GM19025 (cell line): ENCODE results near the gene AGO1.
A peak's percentile ranks its signal among the peaks of the same experiment; 100 is the strongest.
"Not testable (repeated sequence)": the region's sequence is repeated elsewhere in the genome, so short reads cannot be mapped to it uniquely, and the experiment has no call there.

Experiments
- ATAC-seq: cut with Tn5 transposase; IDR thresholded peaks from one replicate; pipeline ENCODE4 v1.9.1; 2021; ENCODE audit warnings: mild to moderate bottlenecking, low read depth, moderate library complexity; ENCODE audit not compliant: unreplicated experiment

Gene AGO1

DNA sequence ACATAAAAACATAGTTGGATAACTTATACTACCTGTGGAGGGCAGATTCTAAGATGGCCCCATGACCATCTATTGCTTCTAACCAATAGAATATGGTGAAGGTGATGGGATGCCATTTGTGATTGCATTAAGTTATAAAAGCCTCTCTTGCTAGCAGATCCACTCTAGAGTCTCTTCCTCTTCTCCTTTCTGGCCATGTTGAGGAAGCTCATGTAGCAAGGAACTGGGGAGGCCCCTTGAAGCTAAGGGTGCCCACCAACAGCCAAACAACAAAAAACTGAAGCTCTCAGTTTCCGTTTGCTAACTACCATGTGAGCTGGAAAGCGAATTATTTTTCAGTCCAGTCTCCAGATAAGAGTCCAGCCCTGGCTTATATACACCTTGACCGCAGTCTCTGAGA is 16.0 kb upstream of the AGO1 start:
- no peak for ATAC-seq

DNA sequence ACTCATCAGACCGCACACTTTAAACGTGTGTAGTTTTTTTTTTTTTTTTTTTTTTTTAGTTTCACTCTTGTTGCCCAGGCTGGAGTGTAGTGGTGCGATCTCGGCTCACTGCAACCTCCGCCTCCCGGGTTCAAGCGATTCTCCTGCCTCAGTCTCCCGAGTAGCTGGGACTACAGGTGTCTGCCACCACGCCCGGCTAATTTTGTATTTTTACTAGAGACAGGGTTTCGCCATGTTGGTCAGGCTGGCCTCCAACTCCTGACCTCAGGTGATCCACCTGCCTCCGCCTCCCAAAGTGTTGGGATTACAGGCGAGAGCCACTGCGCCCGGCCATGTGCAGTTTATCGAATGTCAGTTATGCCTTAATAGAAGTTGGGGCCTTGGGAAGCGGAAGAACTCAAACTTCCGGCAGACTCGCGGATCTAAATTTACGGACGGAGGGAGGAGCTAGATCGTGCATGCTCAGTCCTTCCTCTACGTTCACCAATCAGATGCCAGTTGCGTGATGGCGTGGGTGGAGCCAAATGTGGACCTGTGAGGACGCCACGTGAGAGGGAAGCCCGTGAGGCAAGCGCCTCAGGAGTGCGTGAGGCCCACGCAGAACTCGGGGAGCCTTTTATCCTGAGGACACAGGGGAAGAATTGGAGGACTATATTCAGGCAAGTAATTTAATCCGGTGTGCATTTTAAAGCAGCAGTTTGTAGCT is 13.6 kb upstream of the AGO1 start:
- ATAC-seq = not testable (repeated sequence)

- no peak for ATAC-seq
These were observed 12.2 kb upstream of the AGO1 start for GRCh38 chr1:35870651-35871309.

- no peak for ATAC-seq
These were observed 9.7 kb upstream of the AGO1 start for GRCh38 chr1:35873243-35873750.

DNA sequence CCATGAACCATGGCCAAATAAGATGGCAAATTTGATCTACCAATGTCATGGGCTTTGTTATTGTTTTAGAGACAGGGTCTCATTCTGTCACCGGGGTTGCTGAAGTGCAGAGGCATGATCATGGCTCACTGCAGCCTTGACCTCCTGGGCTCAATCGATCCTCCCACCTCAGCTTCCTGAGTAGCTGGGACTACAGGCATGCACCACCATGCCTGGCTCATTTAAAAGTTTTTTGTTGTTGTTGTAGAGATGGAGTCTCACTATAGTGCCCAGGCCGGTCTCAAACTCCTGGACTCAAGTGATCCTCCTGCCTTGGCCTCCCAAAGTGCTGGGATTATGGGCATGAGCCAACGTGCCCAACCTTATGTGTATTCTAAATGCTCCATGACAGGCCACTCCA is 8.9 kb upstream of the AGO1 start:
- ATAC-seq = not testable (repeated sequence)

GRCh38 chr1:35876988-35877387 is 6.0 kb upstream of the AGO1 start:
- ATAC-seq = no peak

DNA sequence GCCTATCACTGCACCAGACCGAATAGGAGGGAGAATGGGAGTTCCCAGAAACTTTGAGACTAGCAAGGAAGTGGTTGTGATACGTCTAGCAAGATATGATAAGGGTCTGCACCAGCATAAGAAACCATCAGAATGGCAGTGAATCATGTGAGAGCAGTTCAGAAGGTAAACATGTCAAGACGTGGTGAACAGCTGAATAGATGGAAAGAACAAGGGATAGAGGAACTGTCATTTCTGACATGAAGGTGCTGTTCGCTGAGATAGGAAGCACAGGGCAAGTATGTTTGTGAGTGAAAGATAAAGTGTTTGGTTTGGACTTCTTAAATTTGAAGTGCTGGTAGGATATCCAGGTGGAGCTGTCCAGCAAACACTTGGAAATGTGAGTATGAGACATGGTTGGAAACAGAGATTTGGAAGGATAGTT is 1.1 kb upstream of the AGO1 start:
- no peak for ATAC-seq

GRCh38 chr1:35882586-35882944 is 444 bp upstream of the AGO1 start:
- no peak for ATAC-seq

DNA sequence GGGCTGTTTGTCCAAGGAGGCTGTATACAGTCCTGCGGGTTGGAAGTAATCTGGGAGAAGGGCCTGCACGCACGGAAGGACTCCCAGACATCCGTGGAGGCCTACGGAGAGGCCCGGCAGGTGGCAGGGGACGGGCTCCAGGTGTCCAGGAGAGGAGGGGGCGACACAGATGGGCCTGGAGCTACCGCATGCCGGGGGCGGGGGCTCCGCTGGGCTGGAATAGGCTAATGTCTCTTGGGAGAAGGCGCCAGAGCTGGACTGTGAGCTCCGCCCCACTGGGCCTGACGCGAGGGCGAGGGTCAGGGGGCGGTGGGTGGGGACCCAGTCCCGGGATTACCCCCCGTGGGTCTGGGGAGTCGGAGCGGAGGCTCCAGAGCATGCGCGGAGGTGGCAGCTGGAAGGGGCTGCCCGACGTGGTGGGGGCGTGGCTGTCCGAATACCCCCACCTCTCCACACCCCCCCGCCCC is 659 bp downstream of the AGO1 start:
- ATAC-seq = no peak

DNA sequence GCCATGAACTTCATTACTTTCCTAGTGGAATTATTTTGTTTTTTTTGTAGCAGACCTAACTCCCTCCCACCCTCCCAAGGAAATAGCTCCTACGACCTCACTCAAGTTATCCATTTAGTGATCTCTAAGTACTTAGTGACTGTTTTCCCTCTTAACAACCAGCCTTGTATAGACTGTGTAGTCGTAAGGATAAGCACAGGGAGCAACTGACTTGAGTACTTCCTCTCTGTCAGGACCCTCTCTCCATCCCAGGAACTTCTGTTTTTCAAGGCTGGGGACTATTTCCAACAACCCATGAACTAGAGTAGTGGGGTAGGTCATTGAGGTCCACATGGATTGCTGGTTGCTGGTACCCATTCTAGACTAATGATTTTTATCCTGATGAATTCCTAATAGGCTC is 1.9 kb downstream of the AGO1 start:
- ATAC-seq = no peak

- ATAC-seq = no peak
These were observed 3.1 kb downstream of the AGO1 start for GRCh38 chr1:35885961-35886558.

DNA sequence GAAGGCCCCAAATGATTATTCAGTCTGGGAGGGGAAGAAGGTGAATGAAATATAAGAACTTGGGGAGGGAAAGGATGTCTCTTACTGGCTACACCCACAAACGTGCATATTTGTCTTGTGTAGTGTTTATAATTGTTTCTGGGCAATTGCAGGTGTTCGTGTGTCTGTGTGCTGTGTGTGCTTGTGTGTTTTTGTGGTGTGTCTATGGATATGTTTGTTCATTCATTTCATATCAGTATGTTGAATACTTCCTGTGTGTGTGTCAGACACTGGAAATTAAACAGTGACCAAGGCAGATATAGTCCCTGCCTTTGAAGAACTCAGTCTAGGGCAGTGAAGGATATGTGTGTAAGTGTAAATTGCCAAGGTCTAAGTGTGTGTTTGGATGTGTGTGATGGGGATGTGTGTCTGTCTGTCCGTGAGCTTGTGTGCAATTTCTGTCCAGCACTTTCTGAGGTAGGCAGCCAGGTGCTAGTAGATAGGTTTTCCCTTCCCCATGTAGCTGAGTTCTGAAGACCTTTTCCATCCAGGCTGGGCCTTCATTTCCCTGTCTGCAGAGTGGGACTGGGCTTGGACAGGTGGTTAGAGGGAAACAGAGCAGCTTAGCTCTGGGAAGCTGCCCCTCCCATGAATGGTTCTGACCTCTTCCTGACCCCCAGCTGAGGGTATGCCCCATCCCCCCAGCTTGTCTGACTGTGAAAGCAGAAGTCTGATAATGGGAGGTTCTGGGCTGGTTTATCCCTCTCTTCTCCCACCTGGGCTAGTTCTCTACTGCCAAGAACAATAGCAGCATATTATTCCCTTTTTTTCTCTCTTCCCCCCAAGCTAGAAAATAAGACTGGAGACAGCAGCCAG is 3.8 kb downstream of the AGO1 start:
- ATAC-seq = no peak

GRCh38 chr1:35887508-35887907 is 4.5 kb downstream of the AGO1 start:
- ATAC-seq = no peak

DNA sequence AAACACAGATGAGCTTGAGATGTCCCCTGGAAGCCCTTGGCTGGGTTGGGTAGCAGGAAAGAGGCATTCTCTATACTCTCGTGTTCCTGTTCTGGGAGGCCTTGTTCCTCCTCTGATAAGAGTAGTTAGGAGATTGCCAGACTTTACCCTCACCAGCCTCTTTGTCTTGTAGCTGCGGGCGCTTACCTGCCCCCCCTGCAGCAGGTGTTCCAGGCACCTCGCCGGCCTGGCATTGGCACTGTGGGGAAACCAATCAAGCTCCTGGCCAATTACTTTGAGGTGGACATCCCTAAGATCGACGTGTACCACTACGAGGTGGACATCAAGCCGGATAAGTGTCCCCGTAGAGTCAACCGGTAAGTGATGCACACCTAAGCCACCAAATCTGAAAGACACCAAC is 5.2 kb downstream of the AGO1 start:
- no peak for ATAC-seq

GRCh38 chr1:35888981-35889380 is 6.0 kb downstream of the AGO1 start:
- ATAC-seq = not testable (repeated sequence)

DNA sequence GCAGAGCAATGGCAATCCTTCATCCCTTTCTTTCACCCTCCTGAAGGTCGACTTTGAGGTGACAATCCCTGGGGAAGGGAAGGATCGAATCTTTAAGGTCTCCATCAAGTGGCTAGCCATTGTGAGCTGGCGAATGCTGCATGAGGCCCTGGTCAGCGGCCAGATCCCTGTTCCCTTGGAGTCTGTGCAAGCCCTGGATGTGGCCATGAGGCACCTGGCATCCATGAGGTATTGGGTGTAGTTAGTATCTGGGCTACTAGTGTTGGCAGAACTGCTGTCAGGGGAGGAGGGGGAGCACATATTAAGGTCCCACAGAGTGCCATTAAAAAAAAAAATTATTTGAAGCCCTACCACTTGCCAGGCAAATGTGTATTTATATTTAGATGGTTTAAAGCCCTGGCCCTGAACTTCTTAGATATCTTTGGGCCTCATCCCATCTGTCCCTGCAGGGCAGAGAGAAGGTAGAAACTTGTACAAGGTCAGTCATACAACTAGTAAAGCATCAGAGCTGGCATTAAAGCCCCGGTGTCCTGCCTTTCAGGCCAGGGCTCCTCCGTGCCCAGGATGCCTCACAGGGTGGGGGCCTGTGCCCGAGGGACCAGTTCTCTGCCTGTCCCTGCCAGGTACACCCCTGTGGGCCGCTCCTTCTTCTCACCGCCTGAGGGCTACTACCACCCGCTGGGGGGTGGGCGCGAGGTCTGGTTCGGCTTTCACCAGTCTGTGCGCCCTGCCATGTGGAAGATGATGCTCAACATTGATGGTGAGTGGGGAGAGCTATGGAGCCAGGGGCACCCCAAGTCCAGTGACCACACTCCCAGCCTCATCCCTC is 10.3 kb downstream of the AGO1 start:
- ATAC-seq = no peak

- peak; percentile 64 for ATAC-seq
These were observed 11.2 kb downstream of the AGO1 start for GRCh38 chr1:35894183-35894582.

DNA sequence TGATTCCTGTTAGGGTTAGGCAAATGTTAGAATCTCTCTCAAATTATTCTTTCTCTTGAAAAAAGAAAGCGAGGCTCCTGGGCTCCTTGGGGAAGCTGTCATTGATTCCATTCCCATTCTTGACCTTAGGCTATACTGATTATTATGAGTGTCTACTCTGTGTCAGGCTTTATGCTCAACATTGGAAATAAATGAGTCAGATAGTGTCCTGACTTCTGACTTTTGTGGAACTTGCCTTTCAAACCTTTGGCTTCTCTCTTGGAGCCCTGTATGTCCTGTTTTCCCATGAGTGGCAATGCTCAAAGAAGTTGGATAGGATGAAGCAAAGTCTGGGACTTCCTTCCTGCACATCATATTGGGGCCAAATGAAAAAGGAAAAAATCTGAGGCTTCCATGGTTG is 11.6 kb downstream of the AGO1 start:
- ATAC-seq = no peak

GRCh38 chr1:35899941-35900340 is 16.9 kb downstream of the AGO1 start:
- no peak for ATAC-seq

DNA sequence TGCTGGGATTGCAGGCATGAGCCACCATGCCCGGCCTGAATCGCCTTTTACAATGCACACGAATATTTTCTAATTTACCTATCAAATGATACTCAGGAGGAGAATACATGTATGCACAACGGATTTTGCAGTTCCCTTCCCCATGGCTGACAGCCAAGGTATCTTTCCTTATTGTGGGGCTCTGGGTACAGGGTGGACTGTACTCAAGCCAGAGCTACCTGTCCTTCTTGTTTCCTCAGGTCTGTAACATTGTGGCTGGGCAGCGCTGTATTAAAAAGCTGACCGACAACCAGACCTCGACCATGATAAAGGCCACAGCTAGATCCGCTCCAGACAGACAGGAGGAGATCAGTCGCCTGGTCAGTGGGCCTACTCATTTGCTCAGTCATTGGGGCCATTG is 18.2 kb downstream of the AGO1 start:
- no peak for ATAC-seq
